GM12891 (cell line): ENCODE results near the gene AMZ2.
"Not testable (repeated sequence)": the region's sequence is repeated elsewhere in the genome, so short reads cannot be mapped to it uniquely, and the experiment has no call there.

ENCODE experiments used
- POLR2A ChIP-seq: IDR thresholded peaks from 2 replicates; pipeline ENCODE4 v1.6.1; 2011; ENCODE audit warnings: low read depth, low read length, control low read depth
- POLR2AphosphoS5 ChIP-seq: IDR thresholded peaks from 2 replicates; pipeline ENCODE4 v1.6.1; 2011; ENCODE audit warnings: low read depth, low read length, control low read depth
- POU2F2 ChIP-seq: IDR thresholded peaks from 2 replicates; pipeline ENCODE4 v1.6.1; 2011; ENCODE audit warnings: low read depth, mild to moderate bottlenecking, control low read depth, low read length, moderate library complexity
- TAF1 ChIP-seq: IDR thresholded peaks from 2 replicates; pipeline ENCODE4 v1.6.1; 2011; ENCODE audit warnings: low read depth, low read length, control low read depth

GRCh38 chr17:68232741-68233140, 15.1 kb upstream of the AMZ2 start:
- TF ChIP-seq POLR2A, POLR2AphosphoS5, POU2F2, TAF1: not testable (repeated sequence)
